Skeletal muscle tissue (tissue), 4 donors: ENCODE results near the gene TMEM190. TPM values are rescaled to one million over a fixed set of nuclear protein-coding genes. Genes with fewer than 3 reads are reported as not detected.
"Not testable (repeated sequence)": the region's sequence is repeated elsewhere in the genome, so short reads cannot be mapped to it uniquely, and the experiment has no call there.

ENCODE experiments used
- H3K27ac ChIP-seq: one replicate; pipeline ENCODE4 v1.7.0; 2013; ENCODE audit warnings: mild to moderate bottlenecking, low read depth, low read length, inconsistent platforms
- H3K27me3 ChIP-seq, 3 donors: one replicate each; pipeline ENCODE4 v1.7.0; 2013; ENCODE audit warnings: low read length in 3 of 3; ENCODE audit not compliant: control insufficient read depth in 3 of 3, insufficient read depth in 3 of 3
- H3K36me3 ChIP-seq, 3 donors: one replicate each; pipeline ENCODE4 v1.7.0; 2013; ENCODE audit warnings: low read length in 3 of 3; ENCODE audit not compliant: control insufficient read depth in 3 of 3, insufficient read depth in 3 of 3
- H3K4me1 ChIP-seq, 3 donors: one replicate each; pipeline ENCODE4 v1.7.0; 2013; ENCODE audit warnings: low read length in 3 of 3, mild to moderate bottlenecking in 3 of 3; ENCODE audit not compliant: control insufficient read depth in 3 of 3, insufficient read depth in 3 of 3
- H3K4me3 ChIP-seq, 3 donors: one replicate each; pipeline ENCODE4 v1.7.0; 2013; ENCODE audit warnings: low read length in 3 of 3
- H3K9ac ChIP-seq, 3 donors: one replicate each; pipeline ENCODE4 v1.7.0; 2013; ENCODE audit warnings: low read length in 3 of 3, mild to moderate bottlenecking in 3 of 3, moderate library complexity in 2 of 3, low read depth in 1 of 3
- H3K9me3 ChIP-seq, 3 donors: one replicate each; pipeline ENCODE4 v1.7.0; 2013; ENCODE audit warnings: low read length in 3 of 3; ENCODE audit not compliant: control insufficient read depth in 3 of 3
- total RNA-seq: library from RNA; depleted of rRNA; stranded (reverse); fragments of >200 nt; gene quantifications from one replicate; pipeline ENCODE4 v1.2.3, GENCODE V29; 2014
- donor health status: Osteomylitis.

TMEM190 gene
- total RNA-seq, 1 donor from 2014 or later, result not detected

GRCh38 chr19:55406826-55407549 lies 30.4 kb downstream of the TMEM190 start:
- peaks cover 11 to 15% (median 15%) of the 10 kb centered on the region in 3 donors for H3K4me1 ChIP-seq
- peak overlapping the region; percentile 70 to 82 (median 75) for H3K9ac ChIP-seq
- H3K4me3 ChIP-seq, result peak overlapping the region; percentile 60 to 79 (median 75)
- peaks cover 5 to 17% (median 8%) of the 10 kb centered on the region in 3 donors for H3K36me3 ChIP-seq
- no peaks in the 10 kb centered on the region for H3K9me3 ChIP-seq
- peaks cover 0 to 5% (median 0%) of the 10 kb centered on the region in 3 donors for H3K27me3 ChIP-seq
- H3K27ac ChIP-seq, result peak overlapping the region; percentile 93

- Histone ChIP-seq H3K36me3 (peaks cover 4 to 12% (median 5%) of the 10 kb centered on the region in 3 donors), H3K9ac (peak within 1 kb of the TSS; percentile 70 to 82 (median 75)), H3K4me1 (peaks cover 11 to 15% (median 15%) of the 10 kb centered on the region in 3 donors), H3K4me3 (peak within 1 kb of the TSS; percentile 75 to 85 (median 79)), H3K27ac (peak within 1 kb of the TSS; percentile 93)
- H3K27me3 ChIP-seq, H3K9me3 ChIP-seq: not testable (repeated sequence)
Measured at GRCh38 chr19:55407550-55407799, 30.8 kb downstream of the TMEM190 start, which contains the start of gene UBE2S. UBE2S (minus strand) TSS chr19:55407788; CDS start chr19:55407589, 199 bp downstream.

GRCh38 chr19:55407800-55408532 lies 31.3 kb downstream of the TMEM190 start:
- Histone ChIP-seq H3K9me3 (no peaks in the 10 kb centered on the region), H3K27me3 (peaks cover 0 to 5% (median 0%) of the 10 kb centered on the region in 3 donors), H3K9ac (peak overlapping the region; percentile 66 to 82 (median 70)), H3K27ac (peak overlapping the region; percentile 93), H3K4me3 (peak overlapping the region; percentile 75 to 85 (median 79)), H3K4me1 (peaks cover 11 to 15% (median 15%) of the 10 kb centered on the region in 3 donors), H3K36me3 (peaks cover under 1 to 9% (median 5%) of the 10 kb centered on the region in 3 donors)

GRCh38 chr19:55408533-55408872 lies 31.9 kb downstream of the TMEM190 start:
- peak overlapping the region; percentile 64 to 70 (median 66) for H3K9ac ChIP-seq
- H3K36me3 ChIP-seq, result peaks cover 0 to 7% (median 5%) of the 10 kb centered on the region in 3 donors
- H3K4me3 ChIP-seq, result peak overlapping the region; percentile 75 to 85 (median 79)
- peak overlapping the region; percentile 93 for H3K27ac ChIP-seq
- no peaks in the 10 kb centered on the region for H3K9me3 ChIP-seq
- H3K27me3 ChIP-seq, result peaks cover 0 to 5% (median 0%) of the 10 kb centered on the region in 3 donors
- peaks cover 11 to 15% (median 15%) of the 10 kb centered on the region in 3 donors for H3K4me1 ChIP-seq

- H3K9ac ChIP-seq, H3K27ac ChIP-seq, H3K9me3 ChIP-seq, H3K36me3 ChIP-seq, H3K27me3 ChIP-seq: not testable (repeated sequence)
- Histone ChIP-seq H3K4me3 (peak overlapping the region in 1 of 3 donors; percentile 75), H3K4me1 (peaks cover 11 to 15% (median 15%) of the 10 kb centered on the region in 3 donors)
Measured at GRCh38 chr19:55409179-55409578, 32.6 kb downstream of the TMEM190 start.

- H3K27me3 ChIP-seq, result peaks cover 0 to 5% (median 0%) of the 10 kb centered on the region in 3 donors
- H3K9me3 ChIP-seq, result no peaks in the 10 kb centered on the region
- no peak overlapping the region for H3K4me3 ChIP-seq
- peaks cover 11 to 15% (median 15%) of the 10 kb centered on the region in 3 donors for H3K4me1 ChIP-seq
- peaks cover 0 to 4% (median 2%) of the 10 kb centered on the region in 3 donors for H3K36me3 ChIP-seq
- no peak overlapping the region for H3K27ac ChIP-seq
- H3K9ac ChIP-seq, result no peak overlapping the region
Measured at GRCh38 chr19:55410168-55410567, 33.5 kb downstream of the TMEM190 start.

- no peaks in the 10 kb centered on the region for H3K4me1 ChIP-seq
- peaks cover 7 to 16% (median 10%) of the 10 kb centered on the region in 3 donors for H3K27me3 ChIP-seq
- no peaks in the 10 kb centered on the region for H3K36me3 ChIP-seq
- H3K9ac ChIP-seq, result no peak overlapping the region
- no peaks in the 10 kb centered on the region for H3K9me3 ChIP-seq
- H3K27ac ChIP-seq, result no peak overlapping the region
- H3K4me3 ChIP-seq, result no peak overlapping the region
Measured at GRCh38 chr19:55418185-55418584, 41.6 kb downstream of the TMEM190 start.

GRCh38 chr19:55419103-55419502 lies 42.5 kb downstream of the TMEM190 start:
- Histone ChIP-seq H3K9me3 (no peaks in the 10 kb centered on the region), H3K4me3 (no peak overlapping the region), H3K4me1 (no peaks in the 10 kb centered on the region), H3K36me3 (no peaks in the 10 kb centered on the region), H3K27ac (no peak overlapping the region), H3K9ac (no peak overlapping the region), H3K27me3 (peaks cover 7 to 17% (median 16%) of the 10 kb centered on the region in 3 donors)

GRCh38 chr19:55419624-55420236 lies 43.1 kb downstream of the TMEM190 start:
- H3K4me3 ChIP-seq, result no peak overlapping the region
- H3K27me3 ChIP-seq, result peaks cover 8 to 20% (median 20%) of the 10 kb centered on the region in 3 donors
- H3K9ac ChIP-seq, result no peak overlapping the region
- H3K36me3 ChIP-seq, result no peaks in the 10 kb centered on the region
- no peaks in the 10 kb centered on the region for H3K4me1 ChIP-seq
- no peak overlapping the region for H3K27ac ChIP-seq
- no peaks in the 10 kb centered on the region for H3K9me3 ChIP-seq
